ENCODE measurements around the gene PLCL2.

Gene PLCL2

GRCh38 chr3:16899919-16900318 lies 15.2 kb downstream of the PLCL2 start:
- Histone ChIP-seq H3K4me2 (ENCODE audit: insufficient read depth, low read length) (no peak overlapping the region), H3K9me3 (ENCODE audit: insufficient read depth, low read length, severe bottlenecking) (no peaks in the 10 kb centered on the region), H3K36me3 (ENCODE audit: insufficient read depth, low read length) (no peaks in the 10 kb centered on the region), H3K27me3 (ENCODE audit: insufficient read depth, low read length, poor library complexity) (no peaks in the 10 kb centered on the region), H2AFZ (ENCODE audit: low read depth, low read length) (no peak overlapping the region), H3K27ac (ENCODE audit: low read length) (no peak overlapping the region), H3K9ac (ENCODE audit: low read depth, low read length) (no peak overlapping the region), H3K4me3 (ENCODE audit: low read depth in 1 of 2, low read length in 2 of 2) (no peak overlapping the region), H4K20me1 (ENCODE audit: insufficient read depth, low read length) (peaks cover 23% of the 10 kb centered on the region), H3K4me1 (ENCODE audit: insufficient read depth, low read length) (peaks cover 3% of the 10 kb centered on the region), H3K79me2 (ENCODE audit: insufficient read depth, low read length) (peaks cover 53% of the 10 kb centered on the region)
- DNase-seq (no peak), ATAC-seq (ENCODE audit: insufficient read depth, low read depth) (no peak)
- TF ChIP-seq CTCF (IDR thresholded peaks at IDR 0.05; ENCODE audit: borderline replicate concordance, extremely low read depth, low read length, poor library complexity, severe bottlenecking) (no peak), EZH2 (IDR thresholded peaks at IDR 0.05; ENCODE audit: borderline replicate concordance, low read depth, low read length, severe bottlenecking) (no peak)

GRCh38 chr3:16900779-16901440 lies 16.2 kb downstream of the PLCL2 start:
- H2AFZ ChIP-seq (ENCODE audit: low read depth, low read length): no peak overlapping the region
- no peak overlapping the region for H3K27ac ChIP-seq (ENCODE audit: low read length)
- H3K4me2 ChIP-seq (ENCODE audit: insufficient read depth, low read length): no peak overlapping the region
- no peak overlapping the region for H3K4me3 ChIP-seq (ENCODE audit: low read depth in 1 of 2, low read length in 2 of 2)
- peaks cover 23% of the 10 kb centered on the region for H4K20me1 ChIP-seq (ENCODE audit: insufficient read depth, low read length)
- no peak for TF ChIP-seq EZH2 (IDR thresholded peaks at IDR 0.05; ENCODE audit: borderline replicate concordance, low read depth, low read length, severe bottlenecking)
- no peak for TF ChIP-seq CTCF (IDR thresholded peaks at IDR 0.05; ENCODE audit: borderline replicate concordance, extremely low read depth, low read length, poor library complexity, severe bottlenecking)
- no peak overlapping the region for H3K9ac ChIP-seq (ENCODE audit: low read depth, low read length)
- no peaks in the 10 kb centered on the region for H3K36me3 ChIP-seq (ENCODE audit: insufficient read depth, low read length)
- 0 out of 3 replicates have a peak, but pooled peaks have one; percentile 39 for ATAC-seq (ENCODE audit: insufficient read depth, low read depth)
- H3K27me3 ChIP-seq (ENCODE audit: insufficient read depth, low read length, poor library complexity): no peaks in the 10 kb centered on the region
- no peak for DNase-seq
- peaks cover 3% of the 10 kb centered on the region for H3K4me1 ChIP-seq (ENCODE audit: insufficient read depth, low read length)
- H3K79me2 ChIP-seq (ENCODE audit: insufficient read depth, low read length): peaks cover 44% of the 10 kb centered on the region
- no peaks in the 10 kb centered on the region for H3K9me3 ChIP-seq (ENCODE audit: insufficient read depth, low read length, severe bottlenecking)

- Histone ChIP-seq H3K9me3 (ENCODE audit: insufficient read depth, low read length, severe bottlenecking) (no peaks in the 10 kb centered on the region), H3K36me3 (ENCODE audit: insufficient read depth, low read length) (no peaks in the 10 kb centered on the region), H3K79me2 (ENCODE audit: insufficient read depth, low read length) (peaks cover 28% of the 10 kb centered on the region), H3K4me1 (ENCODE audit: insufficient read depth, low read length) (peaks cover 13% of the 10 kb centered on the region), H2AFZ (ENCODE audit: low read depth, low read length) (no peak overlapping the region), H4K20me1 (ENCODE audit: insufficient read depth, low read length) (peaks cover 25% of the 10 kb centered on the region), H3K9ac (ENCODE audit: low read depth, low read length) (no peak overlapping the region), H3K27ac (ENCODE audit: low read length) (no peak overlapping the region), H3K27me3 (ENCODE audit: insufficient read depth, low read length, poor library complexity) (no peaks in the 10 kb centered on the region), H3K4me3 (ENCODE audit: low read depth in 1 of 2, low read length in 2 of 2) (no peak overlapping the region), H3K4me2 (ENCODE audit: insufficient read depth, low read length) (no peak overlapping the region)
- TF ChIP-seq EZH2 (IDR thresholded peaks at IDR 0.05; ENCODE audit: borderline replicate concordance, low read depth, low read length, severe bottlenecking): no peak
- TF ChIP-seq CTCF (IDR thresholded peaks at IDR 0.05; ENCODE audit: borderline replicate concordance, extremely low read depth, low read length, poor library complexity, severe bottlenecking): no peak
- no peak for DNase-seq
- ATAC-seq (ENCODE audit: insufficient read depth, low read depth): 0 out of 3 replicates have a peak, but pooled peaks have one; percentile 47
Observed at GRCh38 chr3:16904423-16905417, 20.0 kb downstream of the PLCL2 start.

Measured in DND-41 (cell line).